Fibroblast of lung (primary cell): ENCODE measurements around the gene NSMF. TPM values are rescaled to one million over a fixed set of nuclear protein-coding genes. Genes with fewer than 3 reads are reported as not detected.

ENCODE experiments used
- DNase-seq, 2 donors: peaks; one replicate each; pipeline versions ENCODE4 v3.0.0 to v3.0.0-alpha.2; 2010; ENCODE audit warnings: low read depth in 2 of 2
- H2AFZ ChIP-seq: 2 replicates; pipeline ENCODE4 v1.5.1; 2012; ENCODE audit warnings: low read length, control low read depth, inconsistent platforms
- H3K27ac ChIP-seq: 2 replicates; pipeline ENCODE4 v1.5.1; 2011; ENCODE audit warnings: low read length, control low read depth; ENCODE audit not compliant: insufficient read depth
- H3K27me3 ChIP-seq: 2 replicates; pipeline ENCODE4 v1.5.1; 2011; ENCODE audit warnings: mild to moderate bottlenecking, low read length; ENCODE audit not compliant: control insufficient read depth, insufficient read depth
- H3K36me3 ChIP-seq: 2 replicates; pipeline ENCODE4 v1.5.1; 2011; ENCODE audit warnings: low read length; ENCODE audit not compliant: control insufficient read depth, insufficient read depth
- H3K4me1 ChIP-seq: 2 replicates; pipeline ENCODE4 v1.5.1; 2011; ENCODE audit warnings: low read length; ENCODE audit not compliant: control insufficient read depth, insufficient read depth; ENCODE audit errors: extremely low read depth
- H3K4me2 ChIP-seq: 2 replicates; pipeline ENCODE4 v1.5.1; 2011; ENCODE audit warnings: low read length, control low read depth; ENCODE audit not compliant: insufficient read depth; ENCODE audit errors: extremely low read depth
- H3K4me3 ChIP-seq, 4 experiments: fragments of 200-600 bp in 1 of 4; sonication (generic) in 1 of 4; replicated peaks in 1 of 4; 2 replicates each; pipeline ENCODE4 v1.5.1; 2011 to 2016; ENCODE audit warnings: low read length in 4 of 4, low read depth in 3 of 4, mild to moderate bottlenecking in 3 of 4, control low read depth in 2 of 4, inconsistent platforms in 1 of 4, mixed read lengths in 1 of 4; ENCODE audit not compliant: insufficient read depth in 1 of 4; ENCODE audit errors: control extremely low read depth in 1 of 4
- H3K79me2 ChIP-seq: 2 replicates; pipeline ENCODE4 v1.5.1; 2012; ENCODE audit warnings: mild to moderate bottlenecking, low read length, inconsistent platforms; ENCODE audit not compliant: control insufficient read depth, insufficient read depth
- H3K9ac ChIP-seq: 2 replicates; pipeline ENCODE4 v1.5.1; 2011; ENCODE audit warnings: mild to moderate bottlenecking, low read length, control low read depth; ENCODE audit not compliant: insufficient read depth
- H3K9me3 ChIP-seq: 2 replicates; pipeline ENCODE4 v1.5.1; 2012; ENCODE audit warnings: low read depth, low read length; ENCODE audit not compliant: control insufficient read depth, insufficient read depth
- H4K20me1 ChIP-seq: 2 replicates; pipeline ENCODE4 v1.5.1; 2011; ENCODE audit warnings: low read length; ENCODE audit not compliant: control insufficient read depth, insufficient read depth; ENCODE audit errors: extremely low read depth
- EZH2 ChIP-seq: IDR thresholded peaks from 2 replicates; pipeline ENCODE4 v1.5.1; 2012; ENCODE audit warnings: low read length, control low read depth, mild to moderate bottlenecking; ENCODE audit errors: missing control alignments
- polyA plus RNA-seq, 2 donors: library from polyadenylated mRNA; depleted of rRNA in 1 of 2; stranded (reverse) in 1 of 2; unstranded in 1 of 2; fragments of >200 nt; gene quantifications; 2 replicates each; pipeline ENCODE4 v1.2.1, GENCODE V29; 2011 to 2012; ENCODE audit warnings: missing spikeins in 1 of 2
- total RNA-seq: library from RNA; depleted of rRNA; stranded (reverse); fragments of >200 nt; gene quantifications from 2 replicates; pipeline ENCODE4 v1.2.1, GENCODE V29; 2014
- TF ChIP-seq, protein P1 (sequence below), 2 donors: IDR thresholded peaks in 1 of 2; conservative IDR thresholded peaks in 1 of 2; 1 replicate in 1 of 2; 2 replicates in 1 of 2; pipeline ENCODE4 v1.5.1; 2011 to 2012; ENCODE audit warnings: low read length in 2 of 2, control low read depth in 1 of 2, inconsistent platforms in 1 of 2, low read depth in 1 of 2, mild to moderate bottlenecking in 1 of 2

Gene NSMF
- total and polyA plus RNA-seq, 2 donors (not counting 1 experiment from before 2014, with no cell fraction given), result 13.4 to 15.0 TPM

- Histone ChIP-seq H2AFZ (no peak overlapping the region), H3K27me3 (peaks cover 4% of the 10 kb centered on the region), H4K20me1 (no peaks in the 10 kb centered on the region), H3K9me3 (no peaks in the 10 kb centered on the region), H3K9ac (no peak overlapping the region), H3K27ac (no peak overlapping the region), H3K79me2 (no peaks in the 10 kb centered on the region), H3K36me3 (no peaks in the 10 kb centered on the region), H3K4me1 (peaks cover 2% of the 10 kb centered on the region), H3K4me3 (no peak overlapping the region), H3K4me2 (no peak overlapping the region)
- no peak for DNase-seq
- TF ChIP-seq, protein P1, sequence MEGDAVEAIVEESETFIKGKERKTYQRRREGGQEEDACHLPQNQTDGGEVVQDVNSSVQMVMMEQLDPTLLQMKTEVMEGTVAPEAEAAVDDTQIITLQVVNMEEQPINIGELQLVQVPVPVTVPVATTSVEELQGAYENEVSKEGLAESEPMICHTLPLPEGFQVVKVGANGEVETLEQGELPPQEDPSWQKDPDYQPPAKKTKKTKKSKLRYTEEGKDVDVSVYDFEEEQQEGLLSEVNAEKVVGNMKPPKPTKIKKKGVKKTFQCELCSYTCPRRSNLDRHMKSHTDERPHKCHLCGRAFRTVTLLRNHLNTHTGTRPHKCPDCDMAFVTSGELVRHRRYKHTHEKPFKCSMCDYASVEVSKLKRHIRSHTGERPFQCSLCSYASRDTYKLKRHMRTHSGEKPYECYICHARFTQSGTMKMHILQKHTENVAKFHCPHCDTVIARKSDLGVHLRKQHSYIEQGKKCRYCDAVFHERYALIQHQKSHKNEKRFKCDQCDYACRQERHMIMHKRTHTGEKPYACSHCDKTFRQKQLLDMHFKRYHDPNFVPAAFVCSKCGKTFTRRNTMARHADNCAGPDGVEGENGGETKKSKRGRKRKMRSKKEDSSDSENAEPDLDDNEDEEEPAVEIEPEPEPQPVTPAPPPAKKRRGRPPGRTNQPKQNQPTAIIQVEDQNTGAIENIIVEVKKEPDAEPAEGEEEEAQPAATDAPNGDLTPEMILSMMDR (conservative IDR thresholded peaks at IDR 0.05 in 1 of 2, IDR thresholded peaks at IDR 0.05 in 1 of 2; ENCODE audit: low read depth in 1 of 2, low read length in 2 of 2), result no peak
- TF ChIP-seq EZH2, result no peak
Measured at GRCh38 chr9:137480686-137481683, 21.9 kb upstream of the NSMF start.

GRCh38 chr9:137479892-137480685 lies 21.0 kb upstream of the NSMF start:
- H3K36me3 ChIP-seq, result no peaks in the 10 kb centered on the region
- H3K9ac ChIP-seq, result no peak overlapping the region
- H3K27ac ChIP-seq, result no peak overlapping the region
- no peaks in the 10 kb centered on the region for H3K79me2 ChIP-seq
- peaks cover 4% of the 10 kb centered on the region for H3K27me3 ChIP-seq
- no peak overlapping the region for H3K4me3 ChIP-seq
- TF ChIP-seq, protein P1 (conservative IDR thresholded peaks at IDR 0.05 in 1 of 2, IDR thresholded peaks at IDR 0.05 in 1 of 2; ENCODE audit: low read depth in 1 of 2, low read length in 2 of 2), result no peak
- no peak for TF ChIP-seq EZH2
- no peak overlapping the region for H3K4me2 ChIP-seq
- H2AFZ ChIP-seq, result no peak overlapping the region
- no peak for DNase-seq
- no peaks in the 10 kb centered on the region for H4K20me1 ChIP-seq
- H3K9me3 ChIP-seq, result no peaks in the 10 kb centered on the region
- peaks cover 2% of the 10 kb centered on the region for H3K4me1 ChIP-seq
